Thoracic aorta endothelial cell (primary cell): ENCODE results near the gene DPM2. TPM values are rescaled to one million over a fixed set of nuclear protein-coding genes. Genes with fewer than 3 reads are reported as not detected.

Experiments used
- total RNA-seq: library from RNA; depleted of rRNA; stranded (reverse); fragments of >200 nt; gene quantifications from 2 replicates; pipeline ENCODE4 v1.2.3, GENCODE V29; 2012

The DPM2 gene, protein sequence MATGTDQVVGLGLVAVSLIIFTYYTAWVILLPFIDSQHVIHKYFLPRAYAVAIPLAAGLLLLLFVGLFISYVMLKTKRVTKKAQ
- 12.2 and 16.2 TPM in 2 replicates for total RNA-seq

GRCh38 chr9:127937388-127938297 is at the start of gene DPM2:
DPM2 (minus strand) TSS chr9:127937854; CDS start chr9:127937820, 34 bp downstream.

DNA sequence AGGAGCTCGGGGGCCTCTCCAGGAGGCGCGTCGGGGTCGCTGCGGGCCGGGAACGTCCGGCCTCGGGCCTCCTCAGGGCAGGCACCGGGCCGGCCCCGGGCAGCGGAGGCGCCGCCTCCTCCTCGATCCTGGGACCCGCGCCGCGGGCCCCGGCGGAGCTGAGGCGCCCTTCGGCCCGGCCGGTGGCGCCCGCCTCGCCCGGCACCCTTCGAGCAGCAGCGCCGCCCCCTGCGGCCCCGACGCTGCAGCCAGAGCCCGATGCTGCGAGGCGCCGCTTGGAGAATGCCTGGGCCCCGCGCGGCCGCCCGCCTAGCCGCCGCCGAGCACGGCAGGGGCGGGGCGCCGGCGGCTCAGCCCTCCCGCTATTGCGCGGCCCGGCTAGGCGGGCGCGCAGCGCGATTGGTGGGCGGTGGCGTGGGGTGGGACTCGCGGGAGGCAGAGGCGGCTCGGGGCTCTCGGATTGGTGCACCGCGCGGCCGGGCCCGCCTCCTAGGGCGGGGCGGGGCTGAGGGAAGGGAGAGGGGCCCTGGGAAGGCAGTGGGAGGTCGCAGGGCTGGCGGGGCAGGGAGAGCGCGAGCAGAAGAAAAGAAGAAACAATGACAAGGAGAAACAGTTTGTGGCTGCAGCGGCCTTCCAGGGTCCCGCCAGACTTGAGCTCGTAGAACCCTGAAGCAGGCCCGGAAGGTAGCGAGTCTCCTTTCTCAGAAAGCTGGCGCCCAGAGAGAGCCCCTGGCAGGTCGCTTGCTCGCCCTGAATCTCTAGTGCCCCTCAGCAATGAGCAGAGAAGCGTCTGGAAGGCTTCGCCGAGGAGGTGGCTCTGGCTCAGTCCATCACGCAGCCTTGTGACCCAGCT is 43.3 kb upstream of the DPM2 start, which contains the start of gene EEIG1:
Gene EEIG1, minus strand, starts transcription at position 284 of the 853 bp plus-strand sequence. CDS start 852 bp downstream, outside the sequence.

GRCh38 chr9:127930231-127931091 is 7.2 kb downstream of the DPM2 start, which contains the start of gene PIP5KL1:
PIP5KL1 (minus strand) TSS chr9:127930777; CDS start chr9:127930752, 25 bp downstream.

DNA sequence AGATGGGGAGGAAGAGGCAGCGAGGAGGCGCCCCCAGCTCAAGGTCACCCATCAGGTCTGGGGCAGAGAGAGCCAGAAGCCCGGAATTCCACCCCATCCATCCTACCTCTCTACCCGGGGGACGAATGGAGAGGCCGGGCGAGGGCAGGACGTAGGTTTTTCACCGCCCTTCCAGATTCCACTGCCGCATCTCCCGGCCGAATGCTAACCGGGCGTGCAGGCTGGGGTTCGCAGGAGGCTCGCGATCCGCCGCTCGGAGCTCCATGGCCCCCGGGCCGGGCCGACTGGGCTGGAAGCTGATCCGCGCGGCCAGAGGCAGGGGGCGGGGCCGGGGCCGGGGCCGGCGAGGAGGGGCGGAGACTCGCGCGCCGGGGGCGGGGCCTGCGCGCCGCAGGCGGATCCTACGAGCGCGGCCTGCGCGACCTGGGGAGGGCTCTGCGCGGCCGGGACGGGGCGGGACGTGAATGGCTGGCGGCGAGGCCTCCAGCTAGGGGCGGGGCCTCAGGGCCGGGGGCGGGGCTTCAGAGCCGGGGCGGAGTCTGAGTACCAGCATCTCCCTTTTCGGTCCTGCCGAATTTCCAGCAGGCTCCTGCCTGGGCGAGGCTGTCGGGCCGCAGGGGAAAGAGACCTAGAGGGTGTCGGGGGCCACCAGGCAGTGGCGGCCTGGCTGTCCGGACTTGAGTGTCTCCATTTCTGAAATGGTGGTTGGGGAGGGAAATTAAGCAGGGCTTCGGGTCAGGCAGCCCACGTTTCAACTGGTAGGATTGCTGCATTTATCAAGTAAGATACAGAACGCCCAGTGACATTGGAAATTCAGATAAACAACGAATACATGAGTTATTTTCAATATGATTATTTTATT is 20.7 kb downstream of the DPM2 start, which contains the start of gene ST6GALNAC4:
Gene ST6GALNAC4, minus strand, starts transcription at position 322 of the 862 bp plus-strand sequence. CDS start 622 bp downstream, outside the sequence.

DNA sequence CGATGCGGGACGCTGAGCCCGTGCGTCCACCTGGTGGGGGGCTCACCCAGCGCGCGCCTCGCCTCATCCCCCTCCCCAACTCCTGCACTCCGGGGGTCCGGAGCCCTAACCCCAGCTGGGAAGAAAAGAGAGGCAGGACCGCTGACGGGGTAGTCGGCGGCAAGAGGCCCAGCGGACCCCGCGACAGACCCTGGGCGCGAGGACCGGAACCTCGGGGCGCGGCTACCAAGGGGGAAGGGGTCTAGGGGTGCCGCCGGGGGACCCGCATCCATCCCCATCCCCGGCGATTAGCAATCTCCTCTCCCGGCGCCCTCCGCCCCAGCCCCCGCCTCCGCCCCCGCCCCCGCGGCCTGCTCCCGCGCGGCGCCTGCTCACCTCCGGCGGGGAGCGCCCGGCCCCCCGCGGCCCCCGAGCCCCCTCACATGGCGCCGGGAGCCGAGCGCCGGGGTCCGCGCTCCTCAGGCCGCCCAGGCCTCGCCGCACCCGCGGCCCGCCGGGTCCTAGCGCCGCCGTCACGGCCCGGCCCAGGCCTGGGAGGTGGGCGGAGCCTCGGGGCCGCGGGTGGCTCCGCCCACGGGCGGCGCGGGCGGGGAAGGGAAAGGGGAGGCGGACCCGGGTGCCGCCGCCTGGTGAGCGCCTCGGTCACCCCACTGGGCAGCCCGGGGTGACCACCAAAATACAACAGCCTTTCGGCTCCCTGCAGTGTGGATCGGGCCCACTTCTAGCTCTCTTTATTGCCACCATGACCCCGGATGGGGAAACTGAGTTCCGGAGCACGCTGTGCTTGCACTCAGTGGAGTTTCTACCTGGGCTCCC is 38.3 kb downstream of the DPM2 start, which contains the start of gene ST6GALNAC6:
Gene ST6GALNAC6, minus strand, starts transcription at position 476 of the 816 bp plus-strand sequence. CDS start 1,622 bp downstream, outside the sequence.

Other genes starting within 250 kb of the DPM2 start
- gene CFAP157, start 230.9 kb downstream of the DPM2 start, total RNA-seq: under 0.01 and 0.14 TPM in 2 replicates
- 21.0 and 24.7 TPM in 2 replicates for gene PTRH1, start 222.2 kb downstream of the DPM2 start, total RNA-seq
- gene TTC16, start 221.8 kb downstream of the DPM2 start, total RNA-seq: not detected in 2 replicates
- 9.2 and 10.1 TPM in 2 replicates for gene TOR2A, start 202.6 kb downstream of the DPM2 start, total RNA-seq
- 39.9 and 61.7 TPM in 2 replicates for gene SH2D3C, start 159.2 kb downstream of the DPM2 start, total RNA-seq
- 77.0 and 88.0 TPM in 2 replicates for gene CDK9, start 151.8 kb downstream of the DPM2 start, total RNA-seq
- 102 and 107 TPM in 2 replicates for gene FPGS, start 135.0 kb downstream of the DPM2 start, total RNA-seq
- gene ENG, start 83.2 kb downstream of the DPM2 start, total RNA-seq: 145 and 215 TPM in 2 replicates
- 60.4 and 80.7 TPM in 2 replicates for gene AK1, start 60.2 kb downstream of the DPM2 start, total RNA-seq
- 29.4 and 30.4 TPM in 2 replicates for gene ST6GALNAC6, start 38.3 kb downstream of the DPM2 start, total RNA-seq
- gene ST6GALNAC4, start 20.8 kb downstream of the DPM2 start, total RNA-seq: 51.1 and 66.1 TPM in 2 replicates
- 0.27 and 0.43 TPM in 2 replicates for gene PIP5KL1, start 7.1 kb downstream of the DPM2 start, total RNA-seq
- 6.4 and 8.2 TPM in 2 replicates for gene EEIG1, start 43.1 kb upstream of the DPM2 start, total RNA-seq
- 6.6 and 7.7 TPM in 2 replicates for gene NAIF1, start 129.5 kb upstream of the DPM2 start, total RNA-seq
- 13.2 and 14.0 TPM in 2 replicates for gene SLC25A25, start 130.4 kb upstream of the DPM2 start, total RNA-seq
- 56.1 and 57.6 TPM in 2 replicates for gene PTGES2, start 189.9 kb upstream of the DPM2 start, total RNA-seq
- gene LCN2, start 211.6 kb upstream of the DPM2 start, total RNA-seq: not detected in 2 replicates
- 37.6 and 39.0 TPM in 2 replicates for gene BBLN, start 222.4 kb upstream of the DPM2 start, total RNA-seq